ENCODE data around the gene MAPK12. TPM values are rescaled to one million over a fixed set of nuclear protein-coding genes. Genes with fewer than 3 reads are reported as not detected.

MAPK12 gene
- total RNA-seq, 2 experiments from 2014 or later: 1.2 to 1.3 TPM

DNA sequence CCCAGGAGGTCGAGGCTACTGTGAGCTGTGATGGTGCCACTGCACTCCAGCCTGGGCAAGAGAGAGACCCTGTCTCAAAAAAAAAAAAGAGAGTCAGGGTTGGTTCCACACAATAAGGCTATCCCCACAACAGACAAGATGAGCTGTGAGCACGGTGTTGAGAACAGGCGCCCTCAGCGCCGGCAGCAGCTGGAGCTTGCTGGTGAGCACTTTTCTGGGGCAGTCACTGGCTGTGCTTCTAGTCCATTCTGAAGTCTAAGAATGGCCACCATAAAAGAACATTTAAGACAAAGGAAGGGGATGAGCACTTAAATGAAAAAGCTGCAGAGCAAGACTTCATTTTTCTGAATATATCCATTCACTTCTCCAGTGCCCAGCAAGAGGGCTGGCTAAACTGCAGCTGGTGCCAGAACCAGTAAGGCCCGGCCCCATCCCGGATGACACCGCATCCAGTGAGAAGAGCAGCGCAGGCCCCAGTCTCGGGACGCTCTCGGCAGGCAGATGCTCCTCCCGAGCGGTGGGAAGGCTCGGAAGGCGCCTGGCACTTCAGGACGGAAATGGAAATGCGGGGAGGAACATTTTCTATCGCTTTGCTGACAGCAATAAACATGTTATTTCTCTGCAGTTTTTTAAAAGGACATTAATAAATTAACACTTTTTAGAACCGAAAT, 28.9 kb downstream of the MAPK12 start:
- H3K27me3 Mint-ChIP-seq: no peaks in the 10 kb centered on the region
- Histone ChIP-seq H3K27ac (ENCODE audit: low read depth in 1 of 2, low read length in 2 of 2) (no peak overlapping the region), H3K9me3 (ENCODE audit: control insufficient read depth in 1 of 2, insufficient read depth in 1 of 2, low read length in 2 of 2) (no peaks in the 10 kb centered on the region), H3K36me3 (ENCODE audit: insufficient read depth, low read length) (peaks cover 32% of the 10 kb centered on the region), H3K4me3 (ENCODE audit: low read length) (no peak overlapping the region), H3K4me1 (ENCODE audit: insufficient read depth, low read length) (peaks cover 8% of the 10 kb centered on the region), H3K27me3 (ENCODE audit: control insufficient read depth in 1 of 2, insufficient read depth in 2 of 2, low read length in 2 of 2) (no peaks in the 10 kb centered on the region)
- ATAC-seq (ENCODE audit: poor library complexity) (no peak), DNase-seq (no peak)
- H3K4me3 Mint-ChIP-seq: no peak overlapping the region
- H3K36me3 Mint-ChIP-seq (ENCODE audit: low read depth): peaks cover 58% of the 10 kb centered on the region
- POLR2A ChIA-PET: no interaction called here
- H3K9me3 Mint-ChIP-seq: no peaks in the 10 kb centered on the region
- no peak overlapping the region for H3K27ac Mint-ChIP-seq
- intact Hi-C loops (cut with DNase I, micrococcal nuclease): no loop called here
- H3K4me1 Mint-ChIP-seq (ENCODE audit: low read depth): peaks cover 10% of the 10 kb centered on the region
- TF ChIP-seq, protein P1, sequence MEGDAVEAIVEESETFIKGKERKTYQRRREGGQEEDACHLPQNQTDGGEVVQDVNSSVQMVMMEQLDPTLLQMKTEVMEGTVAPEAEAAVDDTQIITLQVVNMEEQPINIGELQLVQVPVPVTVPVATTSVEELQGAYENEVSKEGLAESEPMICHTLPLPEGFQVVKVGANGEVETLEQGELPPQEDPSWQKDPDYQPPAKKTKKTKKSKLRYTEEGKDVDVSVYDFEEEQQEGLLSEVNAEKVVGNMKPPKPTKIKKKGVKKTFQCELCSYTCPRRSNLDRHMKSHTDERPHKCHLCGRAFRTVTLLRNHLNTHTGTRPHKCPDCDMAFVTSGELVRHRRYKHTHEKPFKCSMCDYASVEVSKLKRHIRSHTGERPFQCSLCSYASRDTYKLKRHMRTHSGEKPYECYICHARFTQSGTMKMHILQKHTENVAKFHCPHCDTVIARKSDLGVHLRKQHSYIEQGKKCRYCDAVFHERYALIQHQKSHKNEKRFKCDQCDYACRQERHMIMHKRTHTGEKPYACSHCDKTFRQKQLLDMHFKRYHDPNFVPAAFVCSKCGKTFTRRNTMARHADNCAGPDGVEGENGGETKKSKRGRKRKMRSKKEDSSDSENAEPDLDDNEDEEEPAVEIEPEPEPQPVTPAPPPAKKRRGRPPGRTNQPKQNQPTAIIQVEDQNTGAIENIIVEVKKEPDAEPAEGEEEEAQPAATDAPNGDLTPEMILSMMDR (IDR thresholded peaks at IDR 0.05): no peak
- CTCF ChIA-PET: no interaction called here

DNA sequence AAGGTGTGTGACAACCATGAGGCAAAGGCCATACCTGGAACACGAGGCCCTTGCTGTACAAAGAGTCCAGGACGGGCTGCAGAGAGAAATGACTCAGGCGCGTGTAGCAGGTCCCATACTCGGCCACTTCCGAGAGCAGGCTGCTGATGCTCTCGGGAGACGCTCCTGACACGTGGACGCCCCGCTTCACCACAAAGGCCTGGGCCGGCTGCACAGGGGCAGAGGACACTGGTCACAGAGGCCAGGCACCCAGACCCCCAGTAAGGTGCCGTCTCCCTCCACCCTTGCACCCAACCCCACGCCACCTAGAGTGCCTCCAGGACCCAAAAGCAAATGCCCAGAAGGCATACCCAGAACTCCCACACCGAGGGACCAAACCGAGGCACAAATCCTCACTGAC, 32.1 kb downstream of the MAPK12 start:
- intact Hi-C loops (cut with DNase I, micrococcal nuclease): no loop called here
- H3K4me1 ChIP-seq (ENCODE audit: insufficient read depth, low read length): peaks cover 1% of the 10 kb centered on the region
- Mint-ChIP-seq H3K4me3 (no peak overlapping the region), H3K9me3 (no peaks in the 10 kb centered on the region), H3K4me1 (ENCODE audit: low read depth) (peaks cover 4% of the 10 kb centered on the region), H3K36me3 (ENCODE audit: low read depth) (peaks cover 55% of the 10 kb centered on the region), H3K27me3 (no peaks in the 10 kb centered on the region), H3K27ac (no peak overlapping the region)
- TF ChIP-seq, protein P1 (IDR thresholded peaks at IDR 0.05): no peak
- H3K9me3 ChIP-seq (ENCODE audit: control insufficient read depth in 1 of 2, insufficient read depth in 1 of 2, low read length in 2 of 2): no peaks in the 10 kb centered on the region
- H3K27me3 ChIP-seq (ENCODE audit: control insufficient read depth in 1 of 2, insufficient read depth in 2 of 2, low read length in 2 of 2): no peaks in the 10 kb centered on the region
- peaks cover 43% of the 10 kb centered on the region for H3K36me3 ChIP-seq (ENCODE audit: insufficient read depth, low read length)
- ChIA-PET POLR2A (no interaction called here), CTCF (no interaction called here)
- H3K4me3 ChIP-seq (ENCODE audit: low read length): no peak overlapping the region
- DNase-seq: no peak
- no peak overlapping the region for H3K27ac ChIP-seq (ENCODE audit: low read depth in 1 of 2, low read length in 2 of 2)
- no peak for ATAC-seq (ENCODE audit: poor library complexity)

DNA sequence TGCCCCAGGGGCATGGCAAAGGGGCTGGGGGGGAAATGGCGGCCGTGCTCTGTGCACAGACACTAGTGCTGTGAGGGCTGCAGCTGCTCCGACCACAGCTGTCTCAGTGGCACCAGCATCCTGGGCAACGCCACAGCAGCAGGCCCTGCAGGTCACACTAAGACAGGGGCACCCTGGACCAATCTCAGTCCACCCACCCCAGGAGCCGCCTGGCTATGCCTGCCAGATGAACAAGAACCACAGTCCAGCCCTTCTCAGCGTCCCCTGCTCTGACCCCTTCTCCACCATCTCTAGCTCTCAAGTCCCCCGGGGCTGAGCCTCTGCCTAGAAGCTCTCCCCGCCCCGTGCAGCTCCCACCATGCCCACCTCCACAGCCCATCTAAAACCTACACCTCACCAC, 33.1 kb downstream of the MAPK12 start:
- Histone ChIP-seq H3K4me1 (ENCODE audit: insufficient read depth, low read length) (no peaks in the 10 kb centered on the region), H3K27me3 (ENCODE audit: control insufficient read depth in 1 of 2, insufficient read depth in 2 of 2, low read length in 2 of 2) (no peaks in the 10 kb centered on the region), H3K36me3 (ENCODE audit: insufficient read depth, low read length) (peaks cover 51% of the 10 kb centered on the region), H3K27ac (ENCODE audit: low read depth in 1 of 2, low read length in 2 of 2) (no peak overlapping the region), H3K9me3 (ENCODE audit: control insufficient read depth in 1 of 2, insufficient read depth in 1 of 2, low read length in 2 of 2) (no peaks in the 10 kb centered on the region), H3K4me3 (ENCODE audit: low read length) (no peak overlapping the region)
- Mint-ChIP-seq H3K4me1 (ENCODE audit: low read depth) (peaks cover 4% of the 10 kb centered on the region), H3K27me3 (no peaks in the 10 kb centered on the region), H3K27ac (no peak overlapping the region), H3K4me3 (no peak overlapping the region), H3K36me3 (ENCODE audit: low read depth) (peaks cover 58% of the 10 kb centered on the region), H3K9me3 (no peaks in the 10 kb centered on the region)
- CTCF ChIA-PET: no interaction called here
- intact Hi-C loops (cut with DNase I, micrococcal nuclease): no loop called here
- TF ChIP-seq, protein P1 (IDR thresholded peaks at IDR 0.05): no peak
- POLR2A ChIA-PET: no interaction called here
- no peak for DNase-seq
- ATAC-seq (ENCODE audit: poor library complexity): no peak
